Transverse colon (tissue), 3 donors: ENCODE measurements around the gene DUSP15.

ENCODE experiments used
- CTCF ChIP-seq, 5 experiments: fragments of 200-600 bp in 3 of 5; fragments of 450-650 bp in 2 of 5; sonication (generic) in 3 of 5; IDR thresholded peaks; 1 replicate in 2 of 5; 2 replicates in 3 of 5; pipeline ENCODE4 v1.5.1; 2016 to 2017; ENCODE audit warnings: antibody characterized with exemption in 5 of 5, inconsistent platforms in 3 of 5, mild to moderate bottlenecking in 2 of 5, moderate library complexity in 1 of 5
- EP300 ChIP-seq: sonication (generic); formaldehyde crosslinking; IDR thresholded peaks from one replicate; pipeline ENCODE4 v1.6.1; 2017; ENCODE audit warnings: antibody characterized with exemption, low read depth
- POLR2A ChIP-seq: fragments of 450-650 bp; IDR thresholded peaks from one replicate; pipeline ENCODE4 v1.6.1; 2016; ENCODE audit warnings: antibody characterized with exemption, mild to moderate bottlenecking, moderate library complexity

DNA sequence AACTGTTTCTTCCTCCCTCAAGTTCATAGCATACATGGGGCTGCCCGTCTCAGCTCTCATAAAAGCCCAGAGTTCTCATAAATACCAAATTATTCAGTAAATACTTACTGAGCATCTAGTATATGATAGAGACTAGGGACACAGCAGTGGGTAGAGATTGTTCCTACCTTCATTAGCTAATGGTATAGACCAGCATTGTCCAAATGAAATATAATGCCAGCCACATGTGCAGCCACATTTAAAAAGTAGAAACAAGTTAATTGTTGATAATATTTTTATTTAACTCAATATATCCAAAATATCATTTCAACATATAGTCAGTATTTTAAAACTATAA lies 1.3 kb upstream of the DUSP15 start:
- TF ChIP-seq POLR2A: no peak
- no peak for TF ChIP-seq CTCF (IDR thresholded peaks at IDR 0.05)
- no peak for TF ChIP-seq EP300
